Smooth muscle cell (in vitro differentiated cells): ENCODE data around the gene BTLA. TPM values are rescaled to one million over a fixed set of nuclear protein-coding genes. Genes with fewer than 3 reads are reported as not detected.
"Not testable (repeated sequence)": the region's sequence is repeated elsewhere in the genome, so short reads cannot be mapped to it uniquely, and the experiment has no call there.

Experiments
- DNase-seq: peaks from one replicate; lab custom pipeline; 2025; ENCODE audit not compliant: unreplicated experiment; lab: John Stamatoyannopoulos, UW
- H2AFZ ChIP-seq: fragments of 200-600 bp; sonication (generic); 2 replicates; pipeline ENCODE4 v1.6.0; 2016; ENCODE audit warnings: antibody characterized with exemption, low read depth, mild to moderate bottlenecking
- H3F3A ChIP-seq: fragments of 200-600 bp; sonication (generic); 2 replicates; pipeline ENCODE4 v1.6.0; 2017; ENCODE audit warnings: antibody characterized with exemption, low read depth
- H3K27ac ChIP-seq: fragments of 200-600 bp; sonication (generic); 2 replicates; pipeline ENCODE4 v1.5.1; 2016; ENCODE audit warnings: low read depth, mild to moderate bottlenecking
- H3K27me3 ChIP-seq: fragments of 200-600 bp; sonication (generic); 2 replicates; pipeline ENCODE4 v1.6.1; 2016; ENCODE audit warnings: low read depth, mild to moderate bottlenecking
- H3K36me3 ChIP-seq: fragments of 200-600 bp; sonication (generic); 2 replicates; pipeline ENCODE4 v1.5.1; 2016; ENCODE audit warnings: low read depth
- H3K4me1 ChIP-seq: fragments of 200-600 bp; sonication (generic); 2 replicates; pipeline ENCODE4 v1.5.1; 2016; ENCODE audit warnings: low read depth
- H3K4me2 ChIP-seq: fragments of 200-600 bp; sonication (generic); 2 replicates; pipeline ENCODE4 v1.6.0; 2016; ENCODE audit warnings: mild to moderate bottlenecking
- H3K4me3 ChIP-seq: fragments of 200-600 bp; sonication (generic); 2 replicates; pipeline ENCODE4 v1.5.1; 2016; ENCODE audit warnings: mild to moderate bottlenecking
- H3K79me2 ChIP-seq: fragments of 200-600 bp; sonication (generic); 2 replicates; pipeline ENCODE4 v1.6.0; 2016; ENCODE audit warnings: low read depth, mild to moderate bottlenecking
- H3K9ac ChIP-seq: fragments of 200-600 bp; sonication (generic); 2 replicates; pipeline ENCODE4 v1.6.0; 2016; ENCODE audit warnings: low read depth
- H3K9me3 ChIP-seq: fragments of 200-600 bp; sonication (generic); replicated peaks from 2 replicates; pipeline ENCODE4 v1.5.1; 2016; ENCODE audit warnings: low read depth
- H4K20me1 ChIP-seq: fragments of 200-600 bp; sonication (generic); 2 replicates; pipeline ENCODE4 v1.6.0; 2016; ENCODE audit warnings: low read depth
- CTCF ChIP-seq: fragments of 200-600 bp; sonication (generic); IDR thresholded peaks from 2 replicates; pipeline ENCODE4 v1.5.1; 2017; ENCODE audit warnings: borderline replicate concordance, mild to moderate bottlenecking, antibody characterized with exemption; ENCODE audit not compliant: insufficient read depth, poor library complexity, severe bottlenecking
- WGBS: methylation state at CpG from one replicate; pipeline ENCODE4 v1.1.7; 2016; ENCODE audit warnings: low lambda C conversion rate; 5-methylcytosine and 5-hydroxymethylcytosine counted together
- polyA plus RNA-seq: library from polyadenylated mRNA; unstranded; fragments of >200 nt; fragmentation: Nextera tagmentation; extraction: Ambion mirVana; gene quantifications from 2 replicates; pipeline ENCODE4 v1.2.1, GENCODE V29; 2016
- total RNA-seq: library from RNA; depleted of rRNA; stranded (reverse); fragments of >200 nt; gene quantifications from 2 replicates; pipeline ENCODE4 v1.2.3, GENCODE V29; 2014

The BTLA gene
- total and polyA plus RNA-seq, 2 experiments from 2014 or later: not detected

- Histone ChIP-seq H3K4me1 (no peaks in the 10 kb centered on the region), H3K27me3 (no peaks in the 10 kb centered on the region), H3K36me3 (no peaks in the 10 kb centered on the region), H3K27ac (no peak overlapping the region), H3K9ac (no peak overlapping the region), H3K79me2 (no peaks in the 10 kb centered on the region), H3K4me2 (no peak overlapping the region), H4K20me1 (no peaks in the 10 kb centered on the region), H2AFZ (no peak overlapping the region), H3K4me3 (no peak overlapping the region), H3K9me3 (no peaks in the 10 kb centered on the region), H3F3A (no peaks in the 10 kb centered on the region)
- no peak for TF ChIP-seq CTCF
- WGBS: 93% methylated on average over 2 of the region's 2 CpGs
- DNase-seq: no peak
Measured at GRCh38 chr3:112425858-112426750, 73.2 kb downstream of the BTLA start.

- no peaks in the 10 kb centered on the region for H3K27me3 ChIP-seq
- H3K4me1 ChIP-seq: no peaks in the 10 kb centered on the region
- no peak for DNase-seq
- no peaks in the 10 kb centered on the region for H3K36me3 ChIP-seq
- no peak overlapping the region for H3K27ac ChIP-seq
- H3K4me2 ChIP-seq: no peak overlapping the region
- 93% methylated on average over 2 of the region's 2 CpGs for WGBS
- H3F3A ChIP-seq: no peaks in the 10 kb centered on the region
- no peak overlapping the region for H3K4me3 ChIP-seq
- no peaks in the 10 kb centered on the region for H3K79me2 ChIP-seq
- H3K9ac ChIP-seq: no peak overlapping the region
- H2AFZ ChIP-seq: no peak overlapping the region
- no peaks in the 10 kb centered on the region for H3K9me3 ChIP-seq
- no peaks in the 10 kb centered on the region for H4K20me1 ChIP-seq
- TF ChIP-seq CTCF: no peak
Measured at GRCh38 chr3:112425382-112425781, 73.9 kb downstream of the BTLA start.

- H2AFZ ChIP-seq: no peak overlapping the region
- 91% methylated on average over 1 of the region's 1 CpG for WGBS
- H3K79me2 ChIP-seq: no peaks in the 10 kb centered on the region
- H3K4me3 ChIP-seq: no peak overlapping the region
- H3K9ac ChIP-seq: no peak overlapping the region
- H3K4me2 ChIP-seq: no peak overlapping the region
- no peaks in the 10 kb centered on the region for H3K27me3 ChIP-seq
- no peaks in the 10 kb centered on the region for H3K36me3 ChIP-seq
- H3F3A ChIP-seq: no peaks in the 10 kb centered on the region
- TF ChIP-seq CTCF: no peak
- no peak for DNase-seq
- no peaks in the 10 kb centered on the region for H3K4me1 ChIP-seq
- no peaks in the 10 kb centered on the region for H4K20me1 ChIP-seq
- no peaks in the 10 kb centered on the region for H3K9me3 ChIP-seq
- H3K27ac ChIP-seq: no peak overlapping the region
Measured at GRCh38 chr3:112424394-112424793, 74.9 kb downstream of the BTLA start.

GRCh38 chr3:112422921-112423320 is 76.4 kb downstream of the BTLA start:
- H3K9me3 ChIP-seq, H3K4me2 ChIP-seq, DNase-seq, H3K36me3 ChIP-seq, H3K27ac ChIP-seq, H3K27me3 ChIP-seq, H4K20me1 ChIP-seq, H3K4me3 ChIP-seq, H3F3A ChIP-seq, H3K9ac ChIP-seq, H3K4me1 ChIP-seq, H2AFZ ChIP-seq, H3K79me2 ChIP-seq: not testable (repeated sequence)
- 55% methylated on average over 7 of the region's 7 CpGs for WGBS

- H3K27ac ChIP-seq, H3K79me2 ChIP-seq, H3K4me3 ChIP-seq, H3K36me3 ChIP-seq, DNase-seq, H3K9ac ChIP-seq, H3F3A ChIP-seq, H3K4me1 ChIP-seq, H3K4me2 ChIP-seq, H3K27me3 ChIP-seq, H4K20me1 ChIP-seq, H3K9me3 ChIP-seq, H2AFZ ChIP-seq: not testable (repeated sequence)
- WGBS: 50% methylated on average over 5 of the region's 5 CpGs
Measured at GRCh38 chr3:112418526-112418925, 80.7 kb downstream of the BTLA start.
